Kidney (tissue), 14 donors: ENCODE measurements around the gene RYR3. TPM values are rescaled to one million over a fixed set of nuclear protein-coding genes. Genes with fewer than 3 reads are reported as not detected.

Experiments
- DNase-seq, 5 donors: peaks; one replicate each; pipeline ENCODE4 v3.0.0-alpha.2; 2013 to 2020
- FAIRE-seq: peaks from 2 replicates; lab custom pipeline; 2012; peaks lifted over from hg19 to GRCh38; lab: Jason Lieb, UNC
- H3K27ac ChIP-seq, 2 donors: one replicate each; pipeline ENCODE4 v1.7.0; 2013; ENCODE audit warnings: low read depth in 2 of 2, low read length in 2 of 2, inconsistent platforms in 1 of 2
- H3K27me3 ChIP-seq: one replicate; pipeline ENCODE4 v1.7.1; 2013; ENCODE audit warnings: low read length, inconsistent platforms; ENCODE audit not compliant: control insufficient read depth, insufficient read depth
- H3K36me3 ChIP-seq, 3 donors: one replicate each; pipeline versions ENCODE4 v1.7.0 to v1.7.1; 2013; ENCODE audit warnings: low read length in 3 of 3, control low read depth in 1 of 3, inconsistent platforms in 1 of 3; ENCODE audit not compliant: insufficient read depth in 3 of 3, control insufficient read depth in 2 of 3
- H3K4me1 ChIP-seq, 3 donors: one replicate each; pipeline versions ENCODE4 v1.7.0 to v1.7.1; 2013; ENCODE audit warnings: low read length in 3 of 3, inconsistent platforms in 1 of 3, low read depth in 1 of 3; ENCODE audit not compliant: control insufficient read depth in 2 of 3, insufficient read depth in 2 of 3
- H3K4me3 ChIP-seq, 3 donors: one replicate each; pipeline versions ENCODE4 v1.7.0 to v1.8.1; 2013; ENCODE audit warnings: low read length in 3 of 3, control low read depth in 1 of 3, inconsistent platforms in 1 of 3
- H3K9ac ChIP-seq, 3 donors: one replicate each; pipeline versions ENCODE4 v1.7.0 to v1.7.1; 2013; ENCODE audit warnings: low read length in 3 of 3, control low read depth in 1 of 3, inconsistent platforms in 1 of 3
- H3K9me3 ChIP-seq, 3 donors: one replicate each; pipeline versions ENCODE4 v1.7.0 to v1.7.1; 2013; ENCODE audit warnings: low read length in 3 of 3, control low read depth in 1 of 3, inconsistent platforms in 1 of 3; ENCODE audit not compliant: control insufficient read depth in 2 of 3, insufficient read depth in 1 of 3
- intact Hi-C: fragments of 100-400 bp; cut with DNase I; formaldehyde crosslinking; loops from one replicate; pipeline ENCODE4 v1.11.1; 2022
- polyA plus RNA-seq: library from polyadenylated mRNA; stranded (reverse); fragments of 350-450 nt; fragmentation: Illumina TruSeq; extraction: RNeasy Lipid Tissue Mini Kit (QIAGEN cat#74804); gene quantifications from one replicate; pipeline ENCODE4 v1.2.3, GENCODE V29; 2014; ENCODE audit warnings: low read depth, low replicate concordance; ENCODE audit not compliant: insufficient read depth
- total RNA-seq: library from RNA; stranded (reverse); fragmentation: NEBNext Ultra II Directional; extraction: Animal tissue kit (Norgen Biotek cat#: 25700); gene quantifications from one replicate; pipeline ENCODE4 v1.2.1, GENCODE V29; 2021
- TF ChIP-seq, protein P1 (sequence below): IDR thresholded peaks from 3 replicates; pipeline ENCODE4 v1.5.1; 2012; ENCODE audit warnings: mild to moderate bottlenecking, moderate library complexity, borderline replicate concordance; ENCODE audit not compliant: insufficient read depth; ENCODE audit errors: extremely low read depth
- donor health status: control.
- donor health status: control.
- donor health status: control.
- donor health status: control.
- donor health status: control.
- donor health status: DM: yes; HTN: yes; CAD: no.
- donor health status: Normal renal cell carcinoma (clear cell type).

RYR3 gene
- total and polyA plus RNA-seq, 2 donors from 2014 or later: 0.90 to 10.5 TPM

- no peak overlapping the region for H3K9ac ChIP-seq
- TF ChIP-seq, protein P1, sequence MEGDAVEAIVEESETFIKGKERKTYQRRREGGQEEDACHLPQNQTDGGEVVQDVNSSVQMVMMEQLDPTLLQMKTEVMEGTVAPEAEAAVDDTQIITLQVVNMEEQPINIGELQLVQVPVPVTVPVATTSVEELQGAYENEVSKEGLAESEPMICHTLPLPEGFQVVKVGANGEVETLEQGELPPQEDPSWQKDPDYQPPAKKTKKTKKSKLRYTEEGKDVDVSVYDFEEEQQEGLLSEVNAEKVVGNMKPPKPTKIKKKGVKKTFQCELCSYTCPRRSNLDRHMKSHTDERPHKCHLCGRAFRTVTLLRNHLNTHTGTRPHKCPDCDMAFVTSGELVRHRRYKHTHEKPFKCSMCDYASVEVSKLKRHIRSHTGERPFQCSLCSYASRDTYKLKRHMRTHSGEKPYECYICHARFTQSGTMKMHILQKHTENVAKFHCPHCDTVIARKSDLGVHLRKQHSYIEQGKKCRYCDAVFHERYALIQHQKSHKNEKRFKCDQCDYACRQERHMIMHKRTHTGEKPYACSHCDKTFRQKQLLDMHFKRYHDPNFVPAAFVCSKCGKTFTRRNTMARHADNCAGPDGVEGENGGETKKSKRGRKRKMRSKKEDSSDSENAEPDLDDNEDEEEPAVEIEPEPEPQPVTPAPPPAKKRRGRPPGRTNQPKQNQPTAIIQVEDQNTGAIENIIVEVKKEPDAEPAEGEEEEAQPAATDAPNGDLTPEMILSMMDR: no peak
- DNase-seq: no peak
- H3K27me3 ChIP-seq: no peaks in the 10 kb centered on the region
- intact Hi-C loops: no loop called here
- H3K27ac ChIP-seq: no peak overlapping the region
- no peak for FAIRE-seq
- no peak overlapping the region for H3K4me3 ChIP-seq
- H3K9me3 ChIP-seq: no peaks in the 10 kb centered on the region
- no peaks in the 10 kb centered on the region for H3K4me1 ChIP-seq
- no peaks in the 10 kb centered on the region for H3K36me3 ChIP-seq
These were observed 165.3 kb downstream of the RYR3 start for GRCh38 chr15:33476076-33476475.

DNA sequence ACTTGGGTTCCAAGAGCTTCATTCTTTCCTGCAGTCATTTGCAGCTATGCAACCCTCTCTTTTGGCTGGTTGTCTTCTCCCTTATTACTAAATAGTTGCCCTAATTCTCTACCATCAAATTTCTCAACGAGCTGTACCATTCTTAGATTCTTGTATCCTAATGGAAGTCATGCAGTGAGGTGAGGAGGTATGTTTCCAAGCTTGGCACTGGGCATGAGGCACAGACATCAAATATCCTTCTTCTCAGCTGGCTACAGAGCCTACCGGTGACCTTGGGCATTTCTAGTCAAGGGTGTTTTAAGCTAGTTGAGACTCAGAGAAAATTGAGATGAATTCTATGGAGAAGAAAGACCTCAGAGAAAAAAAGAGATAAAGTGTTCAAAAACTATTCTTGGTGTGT is 166.1 kb downstream of the RYR3 start:
- DNase-seq (no peak), FAIRE-seq (no peak)

GRCh38 chr15:33489335-33489734 is 178.6 kb downstream of the RYR3 start:
- FAIRE-seq: no peak

More for the DNA sequence above, 166.1 kb downstream of the RYR3 start:
- Histone ChIP-seq H3K9me3 (no peaks in the 10 kb centered on the region), H3K9ac (no peak overlapping the region), H3K4me3 (no peak overlapping the region), H3K27me3 (no peaks in the 10 kb centered on the region), H3K4me1 (no peaks in the 10 kb centered on the region), H3K27ac (no peak overlapping the region), H3K36me3 (no peaks in the 10 kb centered on the region)
- intact Hi-C loops: no loop called here
- TF ChIP-seq, protein P1: no peak

More at GRCh38 chr15:33489335-33489734, 178.6 kb downstream of the RYR3 start:
- no peak overlapping the region for H3K9ac ChIP-seq
- TF ChIP-seq, protein P1: no peak
- H3K27ac ChIP-seq: no peak overlapping the region
- intact Hi-C loops: no loop called here
- H3K27me3 ChIP-seq: no peaks in the 10 kb centered on the region
- no peak overlapping the region for H3K4me3 ChIP-seq
- no peaks in the 10 kb centered on the region for H3K9me3 ChIP-seq
- DNase-seq: no peak
- H3K4me1 ChIP-seq: no peaks in the 10 kb centered on the region
- no peaks in the 10 kb centered on the region for H3K36me3 ChIP-seq
